Measurements from ENCODE around the gene CCNQ. TPM values are rescaled to one million over a fixed set of nuclear protein-coding genes. Genes with fewer than 3 reads are reported as not detected.

CCNQ gene
- total RNA-seq, 1 donor from 2014 or later, result 40.7 TPM

GRCh38 chrX:153638436-153639176, 39.7 kb upstream of the CCNQ start:
- DNase-seq (no peak), ATAC-seq (ENCODE audit: poor library complexity) (no peak)
- intact Hi-C loops (cut with DNase I), result no loop called here

GRCh38 chrX:153638041-153638371, 39.1 kb upstream of the CCNQ start:
- intact Hi-C loops (cut with DNase I), result no loop called here
- DNase-seq (no peak), ATAC-seq (ENCODE audit: poor library complexity) (no peak)

- ATAC-seq (ENCODE audit: poor library complexity), result no peak
Observed at GRCh38 chrX:153637121-153638040, 38.4 kb upstream of the CCNQ start.

GRCh38 chrX:153636716-153637115, 37.8 kb upstream of the CCNQ start:
- no peak for ATAC-seq (ENCODE audit: poor library complexity)
- DNase-seq, result no peak
- intact Hi-C loops (cut with DNase I), result no loop called here

More at GRCh38 chrX:153637121-153638040, 38.4 kb upstream of the CCNQ start:
- intact Hi-C loops (cut with DNase I), result no loop called here
- DNase-seq, result no peak

- intact Hi-C loops (cut with DNase I), result no loop called here
- DNase-seq (no peak), ATAC-seq (ENCODE audit: poor library complexity) (no peak)
Observed at GRCh38 chrX:153635788-153636668, 37.1 kb upstream of the CCNQ start.

GRCh38 chrX:153635388-153635787, 36.4 kb upstream of the CCNQ start:
- ATAC-seq (ENCODE audit: poor library complexity), result no peak
- intact Hi-C loops (cut with DNase I), result no loop called here
- no peak for DNase-seq

- DNase-seq (no peak), ATAC-seq (ENCODE audit: poor library complexity) (peak; percentile 45)
- intact Hi-C loops (cut with DNase I), result no loop called here
Observed at GRCh38 chrX:153634832-153635231, 35.9 kb upstream of the CCNQ start.

GRCh38 chrX:153634236-153634635, 35.3 kb upstream of the CCNQ start:
- ATAC-seq (ENCODE audit: poor library complexity) (no peak), DNase-seq (no peak)
- intact Hi-C loops (cut with DNase I), result no loop called here

GRCh38 chrX:153633607-153634180, 34.8 kb upstream of the CCNQ start:
- DNase-seq (no peak), ATAC-seq (ENCODE audit: poor library complexity) (no peak)
- intact Hi-C loops (cut with DNase I), result no loop called here

- intact Hi-C loops (cut with DNase I), result no loop called here
- DNase-seq (no peak), ATAC-seq (ENCODE audit: poor library complexity) (no peak)
Observed at GRCh38 chrX:153633048-153633447, 34.1 kb upstream of the CCNQ start.

- ATAC-seq (ENCODE audit: poor library complexity) (no peak), DNase-seq (no peak)
- intact Hi-C loops (cut with DNase I), result no loop called here
Observed at GRCh38 chrX:153632595-153632946, 33.6 kb upstream of the CCNQ start.

- intact Hi-C loops (cut with DNase I), result no loop called here
- no peak for ATAC-seq (ENCODE audit: poor library complexity)
- no peak for DNase-seq
Observed at GRCh38 chrX:153631907-153632594, 33.1 kb upstream of the CCNQ start.

- intact Hi-C loops (cut with DNase I), result no loop called here
- ATAC-seq (ENCODE audit: poor library complexity), result no peak
- no peak for DNase-seq
Observed at GRCh38 chrX:153631346-153631745, 32.4 kb upstream of the CCNQ start.

GRCh38 chrX:153628665-153629064, 29.7 kb upstream of the CCNQ start:
- peak; percentile 8 for DNase-seq
- ATAC-seq (ENCODE audit: poor library complexity), result no peak
- intact Hi-C loops (cut with DNase I), result no loop called here

- intact Hi-C loops (cut with DNase I), result no loop called here
- ATAC-seq (ENCODE audit: poor library complexity) (no peak), DNase-seq (no peak)
Observed at GRCh38 chrX:153628129-153628528, 29.2 kb upstream of the CCNQ start.

- intact Hi-C loops (cut with DNase I), result no loop called here
- DNase-seq (peak; percentile 19), ATAC-seq (ENCODE audit: poor library complexity) (no peak)
Observed at GRCh38 chrX:153627675-153628111, 28.8 kb upstream of the CCNQ start.

- intact Hi-C loops (cut with DNase I), result no loop called here
- DNase-seq (peak; percentile 16), ATAC-seq (ENCODE audit: poor library complexity) (no peak)
Observed at GRCh38 chrX:153626863-153627674, 28.1 kb upstream of the CCNQ start.

All from Right ventricle myocardium superior (tissue), 1 donor.